Mesenchymal stem cell (in vitro differentiated cells and primary cell): Measurements from ENCODE around the gene CRABP2.

Experiments used
- DNase-seq: peaks from one replicate; pipeline ENCODE4 v3.0.0-alpha.2; 2013
- H2AFZ ChIP-seq: one replicate; pipeline ENCODE4 v1.6.1; 2013; ENCODE audit warnings: low read depth, mild to moderate bottlenecking, control low read depth, inconsistent platforms, low read length, moderate library complexity
- H2AK5ac ChIP-seq: 2 replicates; pipeline ENCODE4 v1.6.1; 2013; ENCODE audit warnings: low read length, moderate library complexity, mild to moderate bottlenecking, inconsistent platforms; ENCODE audit not compliant: severe bottlenecking
- H2BK120ac ChIP-seq: one replicate; pipeline ENCODE4 v1.6.1; 2013; ENCODE audit warnings: low read depth, mild to moderate bottlenecking, inconsistent platforms, low read length, moderate library complexity
- H2BK12ac ChIP-seq, 2 experiments: one replicate each; pipeline ENCODE4 v1.6.1; 2013; ENCODE audit warnings: inconsistent platforms in 2 of 2, low read length in 2 of 2, mild to moderate bottlenecking in 2 of 2, moderate library complexity in 2 of 2, control low read depth in 1 of 2
- H2BK15ac ChIP-seq: one replicate; pipeline ENCODE4 v1.6.1; 2013; ENCODE audit warnings: mild to moderate bottlenecking, low read depth, inconsistent platforms; ENCODE audit not compliant: poor library complexity, severe bottlenecking
- H2BK5ac ChIP-seq: 2 replicates; pipeline ENCODE4 v1.6.1; 2013; ENCODE audit warnings: low read depth, mild to moderate bottlenecking, low read length, control low read depth, inconsistent platforms; ENCODE audit not compliant: poor library complexity, severe bottlenecking
- H3K14ac ChIP-seq, 2 experiments: one replicate each; pipeline ENCODE4 v1.6.1; 2013; ENCODE audit warnings: inconsistent platforms in 2 of 2, low read length in 2 of 2, control low read depth in 1 of 2, mild to moderate bottlenecking in 1 of 2, moderate library complexity in 1 of 2
- H3K18ac ChIP-seq, 2 experiments: one replicate each; pipeline ENCODE4 v1.6.1; 2013; ENCODE audit warnings: inconsistent platforms in 2 of 2, low read length in 2 of 2, control low read depth in 1 of 2, low read depth in 1 of 2, mild to moderate bottlenecking in 1 of 2
- H3K23ac ChIP-seq, 2 experiments: one replicate each; pipeline ENCODE4 v1.6.1; 2013; ENCODE audit warnings: inconsistent platforms in 2 of 2, low read length in 2 of 2, mild to moderate bottlenecking in 2 of 2, moderate library complexity in 2 of 2, control low read depth in 1 of 2
- H3K27ac ChIP-seq: 2 replicates; pipeline ENCODE4 v1.5.1; 2013; ENCODE audit warnings: mild to moderate bottlenecking, moderate library complexity, low read length, control low read depth, inconsistent platforms; ENCODE audit not compliant: poor library complexity, severe bottlenecking
- H3K27me3 ChIP-seq, 2 experiments: 2 replicates each; pipeline versions ENCODE4 v1.6.1 to v1.7.0; 2013; ENCODE audit warnings: low read length in 2 of 2, mild to moderate bottlenecking in 2 of 2, moderate library complexity in 2 of 2, control low read depth in 1 of 2, inconsistent platforms in 1 of 2; ENCODE audit not compliant: control insufficient read depth in 1 of 2, insufficient read depth in 1 of 2
- H3K36me3 ChIP-seq, 2 experiments: 2 replicates each; pipeline versions ENCODE4 v1.6.1 to v1.7.0; 2013; ENCODE audit warnings: low read length in 2 of 2, control low read depth in 1 of 2, inconsistent platforms in 1 of 2, low read depth in 1 of 2, mild to moderate bottlenecking in 1 of 2; ENCODE audit not compliant: insufficient read depth in 2 of 2, control insufficient read depth in 1 of 2
- H3K4ac ChIP-seq, 2 experiments: one replicate each; pipeline ENCODE4 v1.6.1; 2013; ENCODE audit warnings: inconsistent platforms in 2 of 2, low read length in 2 of 2, mild to moderate bottlenecking in 2 of 2, moderate library complexity in 2 of 2, control low read depth in 1 of 2, low read depth in 1 of 2
- H3K4me1 ChIP-seq: 2 replicates; pipeline ENCODE4 v1.6.1; 2013; ENCODE audit warnings: low read depth, low read length, control low read depth; ENCODE audit not compliant: control insufficient read depth, insufficient read depth
- H3K4me2 ChIP-seq: 2 replicates; pipeline ENCODE4 v1.6.1; 2013; ENCODE audit warnings: low read length, mild to moderate bottlenecking, inconsistent platforms; ENCODE audit not compliant: poor library complexity, severe bottlenecking
- H3K4me3 ChIP-seq, 2 experiments: 2 replicates each; pipeline versions ENCODE4 v1.5.1 to v1.7.0; 2013; ENCODE audit warnings: low read length in 2 of 2, mild to moderate bottlenecking in 2 of 2, control low read depth in 1 of 2, low read depth in 1 of 2; ENCODE audit not compliant: insufficient read depth in 1 of 2
- H3K79me1 ChIP-seq: replicated peaks from 2 replicates; pipeline ENCODE4 v1.6.1; 2013; ENCODE audit warnings: mild to moderate bottlenecking, control low read depth, low read length, inconsistent platforms; ENCODE audit not compliant: poor library complexity, severe bottlenecking
- H3K9ac ChIP-seq: 2 replicates; pipeline ENCODE4 v1.7.0; 2013; ENCODE audit warnings: mild to moderate bottlenecking, low read length, moderate library complexity
- H3K9me3 ChIP-seq: 2 replicates; pipeline ENCODE4 v1.7.0; 2013; ENCODE audit warnings: mild to moderate bottlenecking, low read length; ENCODE audit not compliant: control insufficient read depth
- H4K8ac ChIP-seq: one replicate; pipeline ENCODE4 v1.6.1; 2013; ENCODE audit warnings: inconsistent platforms, mild to moderate bottlenecking, low read length, moderate library complexity
- H4K91ac ChIP-seq: one replicate; pipeline ENCODE4 v1.6.1; 2013; ENCODE audit warnings: mild to moderate bottlenecking, low read length, inconsistent platforms
- WGBS: methylation state at CpG from one replicate; pipeline ENCODE4 v1.1.7; 2013; ENCODE audit warnings: mixed read lengths; 5-methylcytosine and 5-hydroxymethylcytosine counted together

CRABP2 gene

DNA sequence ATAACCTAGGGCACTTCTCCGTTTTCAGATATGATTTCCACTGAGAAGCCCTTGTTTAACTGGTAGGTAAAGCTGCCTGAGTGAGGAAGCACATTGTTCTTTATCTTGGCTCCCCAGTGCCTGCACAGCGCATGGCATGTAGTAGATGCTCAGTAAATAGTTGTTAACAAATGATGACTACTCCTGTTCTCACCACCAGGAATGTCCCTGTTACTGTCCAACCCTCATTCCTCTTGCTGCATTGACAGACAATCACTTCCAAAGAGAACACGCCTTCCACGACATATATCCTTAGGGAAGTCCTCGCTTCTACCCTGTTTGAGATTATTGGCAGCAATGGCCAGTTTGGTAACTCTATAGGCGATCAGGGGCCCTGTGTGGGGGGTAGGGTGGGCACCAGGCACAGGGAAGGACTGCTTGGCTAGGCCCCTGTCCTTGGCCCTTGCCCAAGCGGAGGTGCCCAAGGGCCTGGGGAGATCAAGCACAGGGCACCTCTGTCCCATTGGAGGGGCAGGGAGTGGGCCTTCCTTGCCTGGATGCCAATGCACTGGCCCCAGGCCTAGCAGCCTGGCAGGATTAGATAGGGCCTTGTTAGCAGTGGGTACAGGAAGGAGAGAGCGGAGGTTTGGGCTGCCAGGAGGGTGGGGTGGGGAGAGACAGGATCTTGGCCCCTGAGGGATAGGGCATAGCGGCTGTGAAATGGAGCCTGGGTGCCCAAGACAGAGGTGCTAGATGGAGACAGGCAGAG is 38.3 kb downstream of the CRABP2 start:
- no peak for DNase-seq
- Histone ChIP-seq H3K4me3 (no peak overlapping the region), H3K4me1 (peaks cover 46% of the 10 kb centered on the region), H3K23ac (no peak overlapping the region), H3K79me1 (no peaks in the 10 kb centered on the region), H2BK5ac (no peak overlapping the region), H3K18ac (peak overlapping the region; percentile 65 to 79), H3K9ac (peak overlapping the region; percentile 67), H3K36me3 (peaks cover 12 to 25% of the 10 kb centered on the region in 2 experiments), H3K27me3 (no peaks in the 10 kb centered on the region), H3K27ac (no peak overlapping the region), H2AFZ (no peak overlapping the region), H4K8ac (peak overlapping the region; percentile 21), H3K9me3 (no peaks in the 10 kb centered on the region), H4K91ac (peak overlapping the region; percentile 77), H3K14ac (peak overlapping the region in 1 of 2 experiments; percentile 62), H3K4me2 (no peak overlapping the region), H2BK12ac (peak overlapping the region; percentile 95 to 96), H2BK15ac (peak overlapping the region; percentile 90), H2AK5ac (peak overlapping the region; percentile 3), H3K4ac (peak overlapping the region; percentile 62 to 84), H2BK120ac (peak overlapping the region; percentile 81)
- WGBS: 87% methylated on average over 8 of the region's 9 CpGs

GRCh38 chr1:156665539-156665938 is 39.8 kb downstream of the CRABP2 start:
- no peaks in the 10 kb centered on the region for H3K79me1 ChIP-seq
- H4K91ac ChIP-seq: peak overlapping the region; percentile 87
- H3K23ac ChIP-seq: no peak overlapping the region
- peak overlapping the region; percentile 84 to 86 for H3K18ac ChIP-seq
- peaks cover 0 to 18% of the 10 kb centered on the region in 2 experiments for H3K36me3 ChIP-seq
- H3K4me1 ChIP-seq: peaks cover 53% of the 10 kb centered on the region
- H3K4me2 ChIP-seq: no peak overlapping the region
- no peak overlapping the region for H2BK5ac ChIP-seq
- H2BK15ac ChIP-seq: peak overlapping the region; percentile 96
- H2BK120ac ChIP-seq: peak overlapping the region; percentile 80
- H3K4me3 ChIP-seq: no peak overlapping the region
- H3K14ac ChIP-seq: peak overlapping the region in 1 of 2 experiments; percentile 66
- H3K4ac ChIP-seq: peak overlapping the region; percentile 67 to 84
- peak overlapping the region; percentile 73 for H4K8ac ChIP-seq
- DNase-seq: no peak
- no peak overlapping the region for H2AFZ ChIP-seq
- no peak overlapping the region for H3K27ac ChIP-seq
- 49% methylated on average over 3 of the region's 3 CpGs for WGBS
- H3K27me3 ChIP-seq: no peaks in the 10 kb centered on the region
- peak overlapping the region; percentile 82 to 98 for H2BK12ac ChIP-seq
- H3K9me3 ChIP-seq: no peaks in the 10 kb centered on the region
- no peak overlapping the region for H3K9ac ChIP-seq
- peak overlapping the region; percentile 95 for H2AK5ac ChIP-seq

GRCh38 chr1:156664767-156665411 is 40.5 kb downstream of the CRABP2 start:
- H3K36me3 ChIP-seq: peaks cover 0 to 11% of the 10 kb centered on the region in 2 experiments
- peak overlapping the region; percentile 7 for H3K9ac ChIP-seq
- H2AFZ ChIP-seq: no peak overlapping the region
- peak overlapping the region; percentile 11 for H3K27ac ChIP-seq
- DNase-seq: peak; percentile 64
- peak overlapping the region; percentile 86 to 95 for H3K4ac ChIP-seq
- peak overlapping the region; percentile 84 to 92 for H3K18ac ChIP-seq
- H3K4me3 ChIP-seq: no peak overlapping the region
- peak overlapping the region in 1 of 2 experiments; percentile 87 for H3K14ac ChIP-seq
- WGBS: 20% methylated on average over 12 of the region's 16 CpGs
- H3K4me2 ChIP-seq: peak overlapping the region; percentile 15
- H4K91ac ChIP-seq: peak overlapping the region; percentile 91
- peak overlapping the region; percentile 82 to 98 for H2BK12ac ChIP-seq
- H3K4me1 ChIP-seq: peaks cover 57% of the 10 kb centered on the region
- H3K79me1 ChIP-seq: no peaks in the 10 kb centered on the region
- no peak overlapping the region for H2BK5ac ChIP-seq
- H3K23ac ChIP-seq: peak overlapping the region in 1 of 2 experiments; percentile 46
- peak overlapping the region; percentile 90 for H4K8ac ChIP-seq
- H2AK5ac ChIP-seq: peak overlapping the region; percentile 95
- H3K27me3 ChIP-seq: no peaks in the 10 kb centered on the region
- peak overlapping the region; percentile 80 for H2BK120ac ChIP-seq
- peak overlapping the region; percentile 96 for H2BK15ac ChIP-seq
- H3K9me3 ChIP-seq: no peaks in the 10 kb centered on the region
